ENCODE measurements around the gene PXK. TPM values are rescaled to one million over a fixed set of nuclear protein-coding genes. Genes with fewer than 3 reads are reported as not detected.

PXK gene
- total and polyA plus RNA-seq, 10 of the 15 experiments (the other 5 are each of a cell fraction or from before 2014, with no cell fraction given) = 8.4 to 38.0 (median 27.6) TPM

- TF ChIP-seq EGR1 (IDR thresholded peaks at IDR 0.05; ENCODE audit: borderline replicate concordance in 1 of 2, low read depth in 2 of 2, low read length in 2 of 2) (no peak), ATF7 (IDR thresholded peaks at IDR 0.05; ENCODE audit: low read depth) (no peak), SMARCA5 (IDR thresholded peaks at IDR 0.05) (no peak), PML (IDR thresholded peaks at IDR 0.05; ENCODE audit: low read length) (no peak), ZNF24 (IDR thresholded peaks at IDR 0.05) (no peak), ZSCAN29 (IDR thresholded peaks at IDR 0.05) (no peak), BCLAF1 (IDR thresholded peaks at IDR 0.05) (no peak), CHD1 (IDR thresholded peaks at IDR 0.05; ENCODE audit: low read depth, low read length) (no peak)
Measured at GRCh38 chr3:58469096-58469495, 136.4 kb downstream of the PXK start (continued).

GRCh38 chr3:58470363-58471024 lies 137.8 kb downstream of the PXK start:
- no peak for FAIRE-seq
- TF ChIP-seq TAF1 (IDR thresholded peaks at IDR 0.05; ENCODE audit: borderline replicate concordance, low read depth, low read length) = no peak
- TF ChIP-seq CHD2 (IDR thresholded peaks at IDR 0.05; ENCODE audit: borderline replicate concordance, low read depth, low read length) = no peak
- TF ChIP-seq NR2F1 (conservative IDR thresholded peaks at IDR 0.05) = no peak
- TF ChIP-seq YY1 (IDR thresholded peaks at IDR 0.05; ENCODE audit: low read depth, low read length) = no peak
- no peak for TF ChIP-seq BHLHE40 (IDR thresholded peaks at IDR 0.05; ENCODE audit: borderline replicate concordance in 1 of 2, low read depth in 2 of 2, low read length in 1 of 2)
- no peak for TF ChIP-seq LARP7 (IDR thresholded peaks at IDR 0.05)
- TF ChIP-seq RELB (IDR thresholded peaks at IDR 0.05; ENCODE audit: low read depth) = no peak
- TF ChIP-seq RFX5 (IDR thresholded peaks at IDR 0.05; ENCODE audit: low read depth, low read length) = no peak
- TF ChIP-seq SMAD5 (IDR thresholded peaks at IDR 0.05; ENCODE audit: low read depth) = no peak
- no peak for TF ChIP-seq SREBF1 (IDR thresholded peaks at IDR 0.05; ENCODE audit: low read length)
- Histone ChIP-seq H3K27ac (ENCODE audit: control insufficient read depth, insufficient read depth) (no peak overlapping the region), H3K4me3 (no peak overlapping the region), H3K4me1 (ENCODE audit: control insufficient read depth, insufficient read depth, low read length) (peaks cover 6% of the 10 kb centered on the region; the same call in 1 of the 2 replicates), H3K27me3 (replicated peaks in 1 of 2; ENCODE audit: control insufficient read depth in 2 of 2, insufficient read depth in 2 of 2, low read length in 1 of 2) (no peaks in the 10 kb centered on the region), H3K79me2 (ENCODE audit: control insufficient read depth, insufficient read depth, low read length) (no peaks in the 10 kb centered on the region), H4K20me1 (ENCODE audit: control insufficient read depth, insufficient read depth) (no peaks in the 10 kb centered on the region), H2AFZ (ENCODE audit: control insufficient read depth, low read depth, low read length) (no peak overlapping the region), H3K9me3 (replicated peaks; ENCODE audit: control insufficient read depth, insufficient read depth, low read length) (no peaks in the 10 kb centered on the region), H3K36me3 (ENCODE audit: control insufficient read depth in 2 of 2, insufficient read depth in 2 of 2, low read length in 1 of 2) (no peaks in the 10 kb centered on the region), H3K9ac (ENCODE audit: control insufficient read depth, insufficient read depth, low read length) (no peak overlapping the region), H3K4me2 (ENCODE audit: control insufficient read depth, insufficient read depth) (no peak overlapping the region)
- ChIA-PET RAD21 (ENCODE audit: unreplicated experiment) (no interaction called here), CTCF (no interaction called here), SMC1A (ENCODE audit: uncharacterized antibody, unreplicated experiment) (interaction anchor here (0.6 kb wide), 2 partner anchors 56 to 150 kb away, joined by 3 read pairs; no protein-coding TSS in a partner anchor), POLR2A (no interaction called here)
- intact Hi-C loops (cut with micrococcal nuclease; ENCODE audit: unreplicated experiment) (no loop called here), in situ Hi-C loops (cut with MboI) (no loop called here)
- no peak for DNase-seq (ENCODE audit: low read depth, low spot score)
- 63% methylated on average over 12 of the region's 12 CpGs for WGBS (ENCODE audit: insufficient coverage, insufficient replicate concordance, low lambda C conversion rate, missing lambda C conversion rate)
- ATAC-seq = no peak
- BruUV-seq (replicated peaks) = no TSS peak
